Measurements from ENCODE around the gene SDR39U1. TPM values are rescaled to one million over a fixed set of nuclear protein-coding genes. Genes with fewer than 3 reads are reported as not detected.
A peak's percentile ranks its signal among the peaks of the same experiment; 100 is the strongest.
"Not testable (repeated sequence)": the region's sequence is repeated elsewhere in the genome, so short reads cannot be mapped to it uniquely, and the experiment has no call there.

The SDR39U1 gene
- 10 to 100 TPM; 24.9 to 32.8 (median 28.3) TPM for total RNA-seq
- long read RNA-seq, transcript SDR39U1-201 (6 exons, 1,233 nt): major isoform, 6 of 14 reads
- long read RNA-seq, partial matches to known transcripts: 0 of 14 reads
- long read RNA-seq, other reads (novel, unspliced or antisense): 6 of 14 reads

DNA sequence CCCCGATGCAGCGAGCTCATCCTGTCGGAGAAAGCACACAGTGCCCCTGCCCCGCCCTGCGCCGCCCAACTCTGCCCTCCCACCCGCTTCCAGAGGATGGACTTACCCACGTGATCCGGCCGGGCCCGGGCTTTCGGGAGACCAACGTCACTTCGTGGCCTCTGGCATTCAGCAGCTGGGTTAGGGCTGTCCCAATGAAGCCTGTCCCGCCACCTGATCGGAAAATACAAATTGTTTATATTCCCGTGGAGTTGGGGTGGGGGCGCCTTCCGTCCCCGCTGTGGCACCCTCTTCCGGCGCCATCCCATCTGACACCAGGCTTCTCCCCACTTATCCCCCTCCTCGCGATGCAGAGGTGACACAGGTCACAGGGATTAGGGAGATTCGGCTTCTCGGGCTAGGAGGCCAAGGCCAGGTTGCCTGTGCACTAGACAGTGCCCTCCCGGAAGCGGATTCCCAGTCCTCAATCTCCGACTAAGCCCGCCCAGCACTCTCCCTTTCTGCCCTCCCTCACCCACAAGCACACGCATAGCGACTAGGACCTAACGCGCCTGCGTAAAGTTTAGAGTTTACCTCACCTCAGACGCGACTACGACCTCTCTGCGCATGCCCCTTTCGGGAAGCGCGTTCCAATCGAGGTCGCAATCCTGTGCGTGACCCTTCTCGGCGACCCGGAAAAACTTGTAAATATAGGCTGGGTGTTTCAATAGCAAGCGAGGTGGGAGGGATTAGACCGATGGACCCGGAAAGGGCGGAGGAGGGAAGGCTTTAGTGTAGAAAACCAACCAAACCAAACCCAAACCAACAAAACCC lies at the start of gene SDR39U1:
Gene SDR39U1, minus strand, starts transcription at position 537 of the 813 bp plus-strand sequence. Its CDS starts 7 bp downstream, at position 530.
- DNase-seq (peak; percentile 96 to 98 (median 97)), ATAC-seq (peak; percentile 91 to 95 (median 94))
- TF ChIP-seq POLR2A (IDR thresholded peaks at IDR 0.05): peak; percentile 96
- TF ChIP-seq, protein P1, sequence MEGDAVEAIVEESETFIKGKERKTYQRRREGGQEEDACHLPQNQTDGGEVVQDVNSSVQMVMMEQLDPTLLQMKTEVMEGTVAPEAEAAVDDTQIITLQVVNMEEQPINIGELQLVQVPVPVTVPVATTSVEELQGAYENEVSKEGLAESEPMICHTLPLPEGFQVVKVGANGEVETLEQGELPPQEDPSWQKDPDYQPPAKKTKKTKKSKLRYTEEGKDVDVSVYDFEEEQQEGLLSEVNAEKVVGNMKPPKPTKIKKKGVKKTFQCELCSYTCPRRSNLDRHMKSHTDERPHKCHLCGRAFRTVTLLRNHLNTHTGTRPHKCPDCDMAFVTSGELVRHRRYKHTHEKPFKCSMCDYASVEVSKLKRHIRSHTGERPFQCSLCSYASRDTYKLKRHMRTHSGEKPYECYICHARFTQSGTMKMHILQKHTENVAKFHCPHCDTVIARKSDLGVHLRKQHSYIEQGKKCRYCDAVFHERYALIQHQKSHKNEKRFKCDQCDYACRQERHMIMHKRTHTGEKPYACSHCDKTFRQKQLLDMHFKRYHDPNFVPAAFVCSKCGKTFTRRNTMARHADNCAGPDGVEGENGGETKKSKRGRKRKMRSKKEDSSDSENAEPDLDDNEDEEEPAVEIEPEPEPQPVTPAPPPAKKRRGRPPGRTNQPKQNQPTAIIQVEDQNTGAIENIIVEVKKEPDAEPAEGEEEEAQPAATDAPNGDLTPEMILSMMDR (IDR thresholded peaks at IDR 0.05): peak in 1 of 4 donors; percentile 1
- H3K27ac ChIP-seq: peak within 1 kb of the TSS; percentile 98 to 99 (median 99)
- peaks cover 0 to 32% (median 11%) of the 10 kb centered on the region in 4 donors for H3K36me3 ChIP-seq
- peak within 1 kb of the TSS; percentile 61 to 72 (median 70) for H3K4me3 ChIP-seq
- intact Hi-C loops (cut with DNase I): no loop called here
- no peaks in the 10 kb centered on the region for H3K9me3 ChIP-seq
- peaks cover 0 to 11% (median 4%) of the 10 kb centered on the region in 4 donors for H3K4me1 ChIP-seq
- 0% methylated on average over 36 of the region's 52 CpGs for WGBS (ENCODE audit: insufficient coverage, low coverage, low lambda C conversion rate, missing lambda C conversion rate)
- no peaks in the 10 kb centered on the region for H3K27me3 ChIP-seq

DNA sequence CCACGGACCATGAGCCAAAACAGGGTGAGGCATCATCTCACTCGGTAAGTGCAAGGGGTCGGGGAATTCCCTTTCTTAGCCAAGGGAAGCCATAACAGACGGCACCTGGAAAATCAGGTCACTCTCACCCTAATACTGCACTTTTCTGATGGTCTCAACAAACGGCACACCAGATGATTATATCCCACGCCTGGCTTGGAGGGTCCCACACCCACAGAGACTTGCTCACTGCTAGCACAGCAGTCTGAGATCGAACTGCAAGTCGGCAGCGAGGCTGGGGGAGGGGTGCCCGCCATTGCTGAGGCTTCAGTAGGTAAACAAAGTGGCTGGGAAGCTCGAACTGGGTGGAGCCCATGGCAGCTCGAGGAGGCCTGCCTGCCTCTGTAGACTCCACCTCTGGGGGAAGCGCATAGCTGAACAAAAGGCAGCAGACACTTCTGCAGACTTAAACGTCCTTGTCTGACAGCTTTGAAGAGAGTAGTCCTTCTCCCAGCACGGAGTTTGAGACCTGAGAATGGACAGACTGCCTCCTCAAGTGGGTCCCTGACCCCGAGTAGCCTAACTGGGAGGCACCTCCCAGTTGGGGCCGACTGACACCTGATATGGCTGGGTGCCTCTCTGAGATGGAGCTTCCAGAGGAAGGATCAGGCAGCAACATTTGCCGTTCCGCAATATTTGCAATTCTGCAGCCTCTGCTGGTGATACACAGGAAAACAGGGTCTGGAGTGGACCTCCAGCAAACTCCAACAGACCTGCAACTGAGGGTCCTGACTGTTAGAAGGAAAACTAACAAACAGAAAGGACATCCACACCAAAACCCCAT lies 49.2 kb upstream of the SDR39U1 start:
- intact Hi-C loops (cut with DNase I); H3K27me3 ChIP-seq; H3K27ac ChIP-seq; H3K4me1 ChIP-seq; H3K36me3 ChIP-seq; H3K9me3 ChIP-seq; DNase-seq; ATAC-seq; H3K4me3 ChIP-seq: not testable (repeated sequence)
- WGBS (ENCODE audit: insufficient coverage, low coverage, low lambda C conversion rate, missing lambda C conversion rate): 73% methylated on average over 8 of the region's 19 CpGs

- TF ChIP-seq, protein P1 (IDR thresholded peaks at IDR 0.05): no peak
- no peak for TF ChIP-seq POLR2A (IDR thresholded peaks at IDR 0.05)
- no peak overlapping the region for H3K4me3 ChIP-seq
These were observed 41.2 kb upstream of the SDR39U1 start for GRCh38 chr14:24483604-24484252.

DNA sequence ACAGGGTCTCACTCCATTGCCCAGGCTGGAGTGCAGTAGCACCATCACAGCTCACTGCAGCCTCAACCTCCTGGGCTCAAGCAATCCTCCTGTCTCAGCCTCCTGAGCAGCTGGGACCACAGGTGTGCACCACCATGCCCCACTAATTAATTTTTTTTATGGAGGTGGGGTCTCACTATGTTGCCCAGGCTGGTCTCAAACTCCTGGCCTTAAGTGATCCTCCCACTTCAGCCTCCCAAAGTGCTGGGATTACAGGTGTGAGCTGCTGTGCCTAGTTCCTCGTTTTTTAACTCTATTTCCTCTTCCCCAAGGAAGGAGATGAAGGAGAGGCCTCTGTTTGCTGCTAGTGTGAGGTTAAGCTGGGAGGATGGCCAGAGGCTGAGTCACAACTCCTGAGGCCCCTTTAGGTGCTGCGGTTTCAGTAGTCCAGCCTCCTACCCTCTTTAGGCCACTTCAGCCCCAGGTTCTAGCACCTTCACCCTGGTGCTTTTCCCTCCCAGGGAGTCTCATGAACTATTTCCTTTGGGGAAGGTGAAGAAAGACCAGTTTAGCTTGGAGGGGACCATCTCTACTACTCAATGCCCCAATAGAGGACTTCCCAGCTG lies 40.2 kb upstream of the SDR39U1 start:
- H3K36me3 ChIP-seq; H3K4me3 ChIP-seq; H3K9me3 ChIP-seq; ATAC-seq; intact Hi-C loops (cut with DNase I); H3K27ac ChIP-seq; H3K4me1 ChIP-seq; DNase-seq; H3K27me3 ChIP-seq: not testable (repeated sequence)
- 57% methylated on average over 1 of the region's 2 CpGs for WGBS (ENCODE audit: insufficient coverage, low coverage, low lambda C conversion rate, missing lambda C conversion rate)

More at GRCh38 chr14:24483604-24484252, 41.2 kb upstream of the SDR39U1 start:
- no peak for DNase-seq
- H3K4me1 ChIP-seq: no peaks in the 10 kb centered on the region
- intact Hi-C loops (cut with DNase I): no loop called here
- no peak overlapping the region for H3K27ac ChIP-seq
- 45% methylated on average over 4 of the region's 4 CpGs for WGBS (ENCODE audit: insufficient coverage, low coverage, low lambda C conversion rate, missing lambda C conversion rate)
- no peaks in the 10 kb centered on the region for H3K27me3 ChIP-seq
- no peaks in the 10 kb centered on the region for H3K36me3 ChIP-seq
- H3K9me3 ChIP-seq: no peaks in the 10 kb centered on the region
- ATAC-seq: no peak

Data from right lobe of liver (tissue), 6 donors.